ENCODE data around the gene CALHM2.

- no peak for TF ChIP-seq CTCF (IDR thresholded peaks at IDR 0.05; ENCODE audit: poor library complexity)
- TF ChIP-seq EZH2 (IDR thresholded peaks at IDR 0.05; ENCODE audit: borderline replicate concordance) = no peak
Measured at GRCh38 chr10:103499881-103500280, 47.7 kb upstream of the CALHM2 start.
